Measurements from ENCODE around the gene BANF1.

The BANF1 gene, protein sequence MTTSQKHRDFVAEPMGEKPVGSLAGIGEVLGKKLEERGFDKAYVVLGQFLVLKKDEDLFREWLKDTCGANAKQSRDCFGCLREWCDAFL

DNA sequence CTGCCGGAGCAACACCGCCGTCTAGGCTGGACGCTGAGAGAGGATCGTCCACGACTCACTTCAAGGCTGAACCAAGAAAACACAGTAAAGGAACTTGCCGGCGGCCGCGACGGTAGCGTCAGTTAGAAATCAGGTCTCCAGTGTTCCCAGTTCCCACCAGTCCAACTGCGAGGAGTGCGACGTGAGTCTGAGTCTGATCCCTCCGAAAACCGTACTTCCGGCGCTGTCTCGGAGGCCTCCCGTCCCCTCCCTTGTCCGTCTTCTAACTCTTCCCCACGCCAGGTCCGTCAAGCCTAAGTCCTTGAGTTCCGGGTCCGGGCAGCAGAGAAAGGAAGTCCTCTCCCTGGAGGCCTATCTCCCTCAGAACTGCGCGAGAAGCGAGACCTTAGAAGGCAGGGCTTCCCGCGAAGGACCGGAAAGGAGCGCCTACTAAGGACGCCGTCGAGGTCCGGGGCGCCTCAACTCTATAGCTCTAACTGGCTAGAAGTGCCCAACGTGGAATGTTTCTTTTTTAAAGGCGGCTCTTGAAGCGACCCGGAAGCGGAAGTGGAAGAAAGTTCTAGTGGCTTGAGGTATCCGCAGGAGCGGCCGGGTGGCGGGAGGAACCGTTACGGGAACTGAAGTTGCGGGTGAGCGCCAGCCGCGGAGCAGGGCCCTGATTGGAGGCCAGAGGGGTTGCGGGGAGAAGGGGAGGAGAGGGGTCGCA lies at the start of gene BANF1, which contains the start of gene EIF1AD:
TSS of gene BANF1 (plus strand) at position 562 of the 706 bp plus-strand sequence. CDS start 748 bp downstream, outside the sequence.
TSS of gene EIF1AD (minus strand) at position 216 of the 706 bp plus-strand sequence. CDS start 1,768 bp downstream, outside the sequence.
- DNase-seq, result peak; percentile 92 to 96

DNA sequence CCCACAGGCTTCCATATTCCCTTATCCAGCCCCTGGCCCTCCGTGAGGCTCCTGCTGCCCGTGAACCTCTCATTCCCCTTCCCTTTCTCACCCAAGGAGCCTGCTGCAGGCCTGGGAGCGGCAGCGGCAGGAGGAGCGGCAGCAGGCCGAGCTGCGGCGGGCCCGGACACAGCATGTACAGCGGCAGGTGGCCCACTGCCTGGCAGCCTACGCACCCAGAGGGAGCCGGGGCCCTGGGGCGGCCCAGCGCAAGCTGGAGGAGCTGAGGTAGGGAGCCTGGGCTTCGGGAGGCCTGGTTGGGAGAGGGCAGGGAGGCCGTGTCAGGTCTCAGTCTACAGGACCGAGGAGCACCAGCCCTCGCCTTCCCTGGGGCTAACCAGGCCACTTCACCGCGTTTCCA lies 48.8 kb upstream of the BANF1 start:
- no peak for DNase-seq

DNA sequence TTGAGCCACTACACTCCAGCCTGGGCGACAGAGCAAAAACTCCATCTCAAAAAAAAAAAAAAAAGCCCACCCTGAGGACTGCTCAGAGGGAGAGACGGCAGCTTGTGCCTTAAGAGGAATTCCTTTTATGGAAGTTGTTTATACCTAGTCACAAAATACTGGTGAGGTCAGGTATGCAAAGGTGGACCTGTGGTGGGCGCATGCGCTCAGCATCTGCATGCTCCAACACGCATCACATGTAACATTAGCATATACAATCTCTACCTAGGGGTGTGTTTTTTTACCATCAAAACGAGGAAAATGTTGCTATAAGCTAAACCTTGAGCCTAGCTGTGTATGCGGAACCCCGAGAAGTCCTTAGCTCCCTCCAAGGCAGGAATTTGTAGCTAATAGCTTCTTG lies 47.5 kb upstream of the BANF1 start:
- DNase-seq, result no peak

DNA sequence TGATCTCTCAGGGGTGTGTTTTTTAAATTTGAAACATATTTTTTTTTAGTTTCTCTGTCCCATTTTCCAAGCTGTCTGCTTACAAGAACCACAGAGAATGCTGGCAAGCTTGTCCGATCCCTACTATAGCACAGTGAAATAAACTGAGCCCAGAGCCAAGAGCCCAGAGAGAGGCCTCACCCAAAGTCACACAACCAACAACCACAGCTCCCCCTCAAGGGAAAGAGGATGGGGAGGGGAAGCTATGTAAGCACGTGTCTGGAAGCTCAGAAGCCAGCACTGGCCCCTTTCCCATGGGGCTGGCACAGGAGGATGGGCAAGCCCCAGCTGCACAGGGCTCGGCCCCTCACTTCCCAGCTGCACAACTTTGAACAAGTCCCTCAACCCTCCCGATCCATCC lies 44.0 kb upstream of the BANF1 start:
- DNase-seq, result no peak

DNA sequence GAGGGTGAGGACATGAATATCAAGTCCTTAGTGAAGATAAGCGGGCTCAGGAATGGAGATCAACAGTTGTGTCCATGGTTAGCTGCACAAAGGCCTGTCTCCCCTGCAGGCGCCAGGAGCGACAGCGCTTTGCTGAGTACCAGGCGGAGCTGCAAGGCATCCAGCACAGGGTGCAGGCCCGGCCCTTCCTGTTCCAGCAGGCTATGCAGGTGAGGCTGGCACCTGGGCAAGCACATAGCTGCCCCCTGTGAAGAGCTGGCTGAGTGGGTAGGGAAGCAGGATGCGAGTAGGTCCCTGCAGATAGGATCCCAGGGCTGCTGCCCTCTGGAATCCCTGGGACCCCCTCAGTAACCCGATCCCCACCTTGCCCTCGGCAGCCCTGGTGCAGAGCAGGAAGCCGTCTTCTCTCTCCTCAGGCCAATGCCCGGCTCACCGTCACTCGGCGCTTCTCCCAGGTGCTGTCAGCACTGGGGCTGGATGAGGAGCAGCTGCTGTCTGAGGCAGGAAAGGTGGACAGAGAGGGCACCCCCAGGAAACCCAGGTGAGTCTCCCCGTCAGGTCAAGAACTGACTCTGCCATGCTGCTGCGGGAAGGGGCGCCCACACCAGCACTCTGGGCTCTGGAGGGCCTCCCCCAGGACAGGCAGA lies 43.4 kb upstream of the BANF1 start:
- no peak for DNase-seq

DNA sequence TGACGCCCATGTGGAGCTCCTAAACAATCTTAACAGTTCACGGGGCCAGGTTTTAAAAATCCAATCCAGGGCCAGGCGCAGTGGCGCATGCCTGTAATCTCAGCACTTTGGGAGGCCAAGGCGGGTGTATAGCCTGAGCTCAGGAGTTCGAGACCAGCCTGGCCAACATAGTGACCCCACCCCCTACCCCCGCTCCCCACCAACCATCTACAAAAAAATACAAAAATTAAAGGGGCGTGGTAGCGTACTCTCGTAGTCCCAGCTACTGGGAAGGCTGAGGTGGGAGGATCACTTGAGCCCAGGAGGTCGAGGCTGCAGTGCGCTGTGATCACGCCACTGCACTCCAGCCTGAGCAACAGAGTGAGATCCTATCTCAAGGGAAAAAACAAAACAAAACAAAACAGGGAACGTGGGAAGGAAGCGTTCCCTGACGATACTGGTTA lies 41.5 kb upstream of the BANF1 start:
- no peak for DNase-seq

DNA sequence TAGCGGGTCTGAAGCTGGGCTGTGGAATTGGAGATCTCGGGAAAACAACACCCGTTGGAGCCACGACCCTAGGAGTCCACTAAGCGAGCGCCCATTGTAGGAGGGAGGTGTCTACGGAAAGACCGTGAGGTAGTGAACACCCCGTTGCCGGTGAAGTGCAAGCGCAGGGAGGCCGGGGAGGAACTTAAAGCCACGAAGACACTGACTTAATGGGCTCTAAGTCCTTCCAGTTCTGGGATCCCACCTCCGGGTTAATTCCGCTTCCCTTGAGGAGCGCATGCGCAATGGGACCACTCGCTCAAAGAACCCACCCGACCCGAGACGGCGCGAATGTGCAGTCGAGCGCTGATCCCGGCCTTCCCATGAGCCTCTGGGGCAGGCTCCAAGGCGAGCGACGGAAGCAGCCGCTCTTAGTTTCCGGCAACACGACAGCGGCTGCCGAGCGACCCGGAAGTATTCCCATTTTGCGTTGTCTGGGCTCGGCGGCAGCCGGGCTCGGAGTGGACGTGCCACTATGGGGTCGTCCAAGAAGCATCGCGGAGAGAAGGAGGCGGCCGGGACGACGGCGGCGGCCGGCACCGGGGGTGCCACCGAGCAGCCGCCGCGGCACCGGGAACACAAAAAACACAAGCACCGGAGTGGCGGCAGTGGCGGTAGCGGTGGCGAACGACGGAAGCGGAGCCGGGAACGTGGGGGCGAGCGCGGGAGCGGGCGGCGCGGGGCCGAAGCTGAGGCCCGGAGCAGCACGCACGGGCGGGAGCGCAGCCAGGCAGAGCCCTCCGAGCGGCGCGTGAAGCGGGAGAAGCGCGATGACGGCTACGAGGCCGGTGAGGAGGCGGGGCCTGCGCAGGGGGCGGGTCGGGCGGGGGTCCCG lies 40.8 kb upstream of the BANF1 start, which contains the start of gene SART1:
TSS of gene SART1 (plus strand) at position 468 of the 874 bp plus-strand sequence. CDS start at position 515, 47 bp downstream.
- peak; percentile 96 to 97 for DNase-seq

DNA sequence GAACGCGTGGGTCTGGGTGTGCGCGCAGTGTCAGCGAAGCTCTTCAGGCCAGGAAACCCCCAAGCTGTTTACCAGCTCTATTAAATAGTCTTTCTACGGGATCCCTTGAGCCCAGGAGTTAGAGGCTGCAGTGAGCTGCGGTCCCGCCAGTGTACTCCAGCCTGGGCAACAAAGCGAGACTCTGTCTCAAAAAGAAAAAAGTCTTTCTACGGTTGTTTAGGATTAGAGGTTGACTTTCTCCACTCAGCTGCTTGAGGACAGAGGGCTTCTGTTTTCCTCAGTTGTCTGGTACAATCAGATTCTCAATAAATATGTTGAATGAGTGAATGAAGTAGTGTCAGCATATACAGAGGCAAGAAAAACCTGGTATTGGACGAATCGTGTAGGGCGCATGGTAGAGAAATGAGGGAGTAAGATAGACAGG lies 40.1 kb upstream of the BANF1 start:
- no peak for DNase-seq

DNA sequence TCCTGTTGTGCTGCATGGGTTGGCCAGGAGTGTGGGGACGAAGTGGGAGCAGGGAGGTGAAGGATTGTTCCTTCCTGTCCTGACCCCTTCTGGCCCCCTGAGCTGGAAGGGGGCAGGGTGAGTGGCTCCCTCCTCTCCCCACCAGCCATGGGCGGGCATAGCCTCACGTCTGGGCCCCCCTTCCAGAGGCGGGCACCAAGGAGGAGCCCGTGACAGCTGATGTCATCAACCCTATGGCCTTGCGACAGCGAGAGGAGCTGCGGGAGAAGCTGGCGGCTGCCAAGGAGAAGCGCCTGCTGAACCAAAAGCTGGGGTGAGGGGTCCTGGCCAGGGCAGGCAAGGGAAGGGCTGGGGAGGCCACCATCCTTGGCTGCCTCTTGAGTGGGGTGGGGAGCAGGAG lies 37.4 kb upstream of the BANF1 start:
- DNase-seq, result no peak

DNA sequence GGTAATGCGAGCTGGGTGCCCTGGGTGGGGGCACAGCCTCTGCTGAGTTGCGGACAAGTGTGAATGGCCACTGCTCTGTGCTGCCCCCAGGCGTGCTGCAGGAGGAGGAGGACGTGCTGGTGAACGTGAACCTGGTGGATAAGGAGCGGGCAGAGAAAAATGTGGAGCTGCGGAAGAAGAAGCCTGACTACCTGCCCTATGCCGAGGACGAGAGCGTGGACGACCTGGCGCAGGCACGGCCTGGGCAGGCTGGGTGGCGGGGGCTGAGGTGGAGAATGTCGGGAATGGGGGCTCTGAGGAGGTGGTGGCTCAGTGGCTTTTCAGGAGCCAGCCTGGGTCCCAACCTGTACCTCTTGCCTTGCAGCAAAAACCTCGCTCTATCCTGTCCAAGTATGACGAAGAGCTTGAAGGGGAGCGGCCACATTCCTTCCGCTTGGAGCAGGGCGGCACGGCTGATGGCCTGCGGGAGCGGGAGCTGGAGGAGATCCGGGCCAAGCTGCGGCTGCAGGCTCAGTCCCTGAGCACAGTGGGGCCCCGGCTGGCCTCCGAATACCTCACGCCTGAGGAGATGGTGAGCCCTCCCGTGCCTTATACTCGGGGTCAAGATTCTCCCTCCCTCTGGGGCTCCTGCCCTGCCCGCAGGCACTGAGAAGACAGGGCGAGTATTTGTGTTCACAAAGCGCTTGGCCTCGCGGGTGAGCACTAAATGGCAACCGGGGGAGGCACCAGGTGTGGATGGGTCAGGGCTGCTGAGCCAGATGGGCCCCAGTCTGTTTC lies 36.1 kb upstream of the BANF1 start:
- DNase-seq, result no peak

DNA sequence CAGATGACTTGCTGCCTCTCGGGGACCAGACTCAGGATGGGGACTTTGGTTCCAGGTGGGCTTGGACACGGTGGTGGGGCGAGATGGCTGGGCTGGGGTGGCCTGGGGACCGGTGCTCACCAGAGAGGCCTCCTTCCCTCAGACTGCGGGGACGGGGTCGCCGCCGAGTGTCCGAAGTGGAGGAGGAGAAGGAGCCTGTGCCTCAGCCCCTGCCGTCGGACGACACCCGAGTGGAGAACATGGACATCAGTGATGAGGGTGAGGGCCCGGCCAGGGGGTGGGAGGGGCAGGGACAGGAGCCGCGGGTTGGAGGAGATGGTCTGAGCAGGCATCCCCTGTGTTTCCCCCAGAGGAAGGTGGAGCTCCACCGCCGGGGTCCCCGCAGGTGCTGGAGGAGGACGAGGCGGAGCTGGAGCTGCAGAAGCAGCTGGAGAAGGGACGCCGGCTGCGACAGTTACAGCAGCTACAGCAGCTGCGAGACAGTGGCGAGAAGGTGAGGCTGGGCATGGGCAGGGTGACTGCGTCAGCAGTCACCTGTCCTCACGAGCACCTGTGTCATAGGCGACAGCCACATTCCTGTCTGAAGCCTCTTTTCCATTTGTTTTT lies 34.9 kb upstream of the BANF1 start:
- DNase-seq, result no peak

DNA sequence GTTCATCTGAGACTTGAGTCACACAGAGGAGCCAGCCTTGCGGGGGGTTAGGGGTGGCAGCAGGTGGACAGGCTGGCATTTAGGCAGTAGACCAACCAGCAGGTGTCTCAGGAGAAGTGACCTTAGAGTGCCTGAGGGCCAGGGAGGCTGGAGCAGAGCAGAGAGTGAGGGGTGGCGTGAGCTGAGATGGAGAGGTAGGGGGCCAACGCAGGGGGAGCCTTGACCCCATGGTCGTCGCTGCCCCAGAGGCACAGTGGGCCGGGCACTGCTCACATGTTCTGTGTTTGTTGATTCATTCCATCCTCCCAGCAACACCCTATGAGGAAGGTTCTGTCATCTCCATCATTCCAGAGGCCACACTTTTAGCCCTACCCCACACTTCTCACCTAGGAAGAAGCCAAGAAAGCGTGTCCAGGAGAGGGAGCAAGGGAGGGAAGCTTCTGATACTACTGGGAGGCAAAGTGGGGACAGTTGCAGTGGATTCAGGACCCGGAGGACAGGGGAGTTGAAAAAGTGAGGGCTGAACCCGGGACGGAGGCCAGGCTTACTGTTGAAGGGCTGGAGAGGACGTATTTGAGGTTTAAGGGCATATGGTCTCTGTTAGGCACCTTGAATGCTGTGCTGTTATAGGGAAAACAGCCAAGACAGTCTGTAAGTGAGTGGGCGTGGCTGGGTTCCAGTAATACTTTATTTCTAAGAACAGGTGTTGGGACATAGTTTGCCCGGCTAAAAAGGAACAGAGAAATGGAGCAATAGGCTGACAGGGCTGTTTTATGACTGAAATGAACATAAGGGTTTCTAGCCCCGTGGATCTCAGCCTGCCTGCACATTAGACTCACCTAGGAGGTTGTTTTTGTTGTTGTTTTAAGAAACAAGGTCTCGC lies 33.5 kb upstream of the BANF1 start:
- DNase-seq, result no peak

DNA sequence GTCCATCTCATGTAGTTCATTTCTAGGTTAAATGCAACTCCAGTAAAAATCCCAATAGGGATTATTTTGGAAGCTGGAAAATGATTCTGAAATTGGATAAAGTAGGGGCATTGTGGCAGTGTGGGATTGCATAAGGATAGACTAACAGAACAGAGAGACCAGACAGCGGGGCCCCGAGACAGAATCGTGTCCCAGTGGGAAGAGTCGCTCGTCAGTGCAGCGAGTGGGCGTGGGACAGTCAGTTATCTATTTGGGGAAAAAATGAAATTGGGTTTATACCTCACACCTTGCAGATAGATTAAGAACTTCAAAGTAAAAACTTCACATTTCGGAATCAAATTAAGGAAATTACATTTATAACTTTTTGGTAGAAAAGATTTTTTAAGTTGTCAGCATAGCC lies 30.2 kb upstream of the BANF1 start:
- DNase-seq, result no peak

DNA sequence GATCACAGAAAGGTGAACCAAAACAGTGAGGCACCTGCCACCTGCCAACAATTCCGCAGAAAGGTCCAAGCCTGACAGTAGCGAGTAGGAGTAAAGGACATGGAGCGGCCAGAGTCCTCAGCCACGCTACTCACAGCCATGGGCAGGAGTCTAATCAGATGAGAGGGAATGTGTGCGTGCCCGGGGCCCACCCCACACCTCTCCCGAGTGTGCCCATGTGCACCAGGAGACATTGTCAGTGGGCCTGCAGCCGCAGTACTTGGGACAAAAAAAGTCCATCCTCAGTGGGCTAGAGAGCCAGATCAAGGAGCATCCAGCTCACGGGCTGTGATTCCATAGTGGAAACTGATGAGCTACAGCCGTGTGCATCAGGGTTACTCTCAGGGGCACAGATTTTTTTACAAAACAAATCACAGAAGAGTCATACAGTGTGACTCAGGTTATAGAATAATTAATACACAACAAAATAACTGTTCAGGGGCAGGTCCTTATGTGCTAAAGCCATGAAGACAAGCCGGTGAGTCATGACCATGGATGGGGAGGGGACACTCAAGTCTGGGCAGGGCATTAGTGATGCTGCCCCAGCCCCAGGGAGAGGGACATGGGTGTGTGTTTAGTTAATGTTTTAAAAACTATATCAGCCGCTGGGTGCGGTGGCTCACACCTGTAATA lies 28.7 kb upstream of the BANF1 start:
- DNase-seq, result no peak

DNA sequence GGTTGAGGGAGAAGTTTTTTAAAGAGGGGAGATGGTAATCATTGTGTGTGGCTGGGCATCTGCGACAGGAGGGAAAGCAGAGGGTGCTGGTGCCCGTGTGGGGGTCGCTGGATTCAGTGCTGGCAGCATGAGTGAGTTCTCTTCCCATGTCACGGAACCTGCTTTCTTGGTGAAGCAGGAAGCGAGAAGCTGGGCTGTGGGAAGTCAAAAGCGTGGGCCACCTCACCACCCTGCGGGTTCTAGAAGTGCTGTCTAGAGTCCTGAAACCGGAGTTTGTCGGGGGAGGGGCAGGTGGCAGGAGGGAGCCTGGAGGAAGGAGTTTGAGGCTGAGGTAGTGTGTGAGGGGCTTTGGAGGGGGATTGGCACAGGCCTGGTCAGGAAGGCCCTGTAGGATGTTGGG lies 26.5 kb upstream of the BANF1 start:
- no peak for DNase-seq

DNA sequence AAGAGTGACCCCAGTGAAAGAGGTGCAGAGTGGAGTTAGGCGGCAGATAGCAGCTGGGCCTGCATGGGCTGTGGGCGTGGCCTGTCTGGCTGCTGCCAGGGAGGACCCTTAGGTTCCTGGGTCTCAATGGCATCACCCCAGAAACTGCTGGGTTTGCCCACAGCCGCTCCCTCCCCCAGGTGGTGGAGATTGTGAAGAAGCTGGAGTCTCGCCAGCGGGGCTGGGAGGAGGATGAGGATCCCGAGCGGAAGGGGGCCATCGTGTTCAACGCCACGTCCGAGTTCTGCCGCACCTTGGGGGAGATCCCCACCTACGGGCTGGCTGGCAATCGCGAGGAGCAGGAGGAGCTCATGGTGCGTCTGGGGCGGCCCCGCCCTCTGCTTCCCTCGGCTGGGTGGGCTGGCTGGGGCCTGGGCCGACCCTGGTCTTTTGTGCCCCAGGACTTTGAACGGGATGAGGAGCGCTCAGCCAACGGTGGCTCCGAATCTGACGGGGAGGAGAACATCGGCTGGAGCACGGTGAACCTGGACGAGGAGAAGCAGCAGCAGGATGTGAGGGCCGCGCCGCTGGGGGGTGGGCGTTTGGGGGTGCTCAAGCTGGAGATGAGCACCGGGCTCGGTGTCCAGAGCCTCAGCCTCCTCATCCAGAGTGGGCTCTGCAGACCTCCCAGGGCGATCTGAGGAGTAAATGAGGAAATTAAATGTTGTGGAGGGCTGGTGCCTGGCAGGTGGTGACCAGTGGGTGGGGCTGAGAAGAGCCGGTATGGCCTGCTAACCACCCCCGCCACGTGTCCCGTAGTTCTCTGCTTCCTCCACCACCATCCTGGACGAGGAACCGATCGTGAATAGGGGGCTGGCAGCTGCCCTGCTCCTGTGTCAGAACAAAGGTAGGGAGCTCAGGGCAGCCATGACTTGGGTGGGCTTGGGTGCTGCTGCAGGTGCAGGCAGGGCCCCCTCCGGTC lies 25.8 kb upstream of the BANF1 start:
- DNase-seq, result no peak

DNA sequence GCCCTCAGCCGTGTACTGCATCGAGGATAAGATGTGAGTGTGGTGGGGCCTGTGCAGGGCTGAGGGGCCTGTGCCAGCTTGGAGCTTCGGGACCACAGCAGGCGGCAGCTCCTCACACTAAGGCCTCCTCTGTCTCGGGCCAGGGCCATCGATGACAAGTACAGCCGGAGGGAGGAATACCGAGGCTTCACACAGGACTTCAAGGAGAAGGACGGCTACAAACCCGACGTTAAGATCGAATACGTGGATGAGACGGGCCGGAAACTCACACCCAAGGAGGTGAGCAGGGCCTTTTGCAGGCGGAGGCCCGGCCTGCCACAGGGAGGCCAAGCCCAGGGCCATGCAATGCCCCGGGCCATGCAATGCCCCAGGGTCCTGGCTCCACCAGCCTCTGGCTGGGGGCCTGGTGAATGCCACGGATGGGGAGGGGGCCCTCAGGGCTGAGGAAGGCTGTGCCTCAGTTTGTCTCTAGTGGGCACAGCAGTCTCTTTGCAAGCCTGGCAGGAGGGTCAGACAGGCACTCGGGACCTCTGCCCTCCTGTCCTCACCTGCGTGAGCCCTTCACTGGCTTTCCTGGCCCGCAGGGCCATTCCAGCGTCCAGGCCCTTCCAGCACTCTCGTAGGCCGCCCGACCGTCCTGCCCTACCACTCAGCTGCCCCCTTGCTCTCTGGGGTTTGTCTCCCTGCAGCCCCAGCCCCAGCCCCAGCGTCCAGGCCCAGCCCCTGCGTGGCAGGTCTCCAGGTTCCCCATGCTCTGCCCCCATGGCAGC lies 24.5 kb upstream of the BANF1 start:
- DNase-seq, result no peak

All from NCI-H1930 (cell line).